AG08396 (cell line): ENCODE measurements around the gene NBEA.
"Not testable (repeated sequence)": the region's sequence is repeated elsewhere in the genome, so short reads cannot be mapped to it uniquely, and the experiment has no call there.

Source experiments
- DNase-seq: peaks from one replicate; pipeline ENCODE4 v3.0.0; 2012; ENCODE audit warnings: low spot score, mixed read lengths

Gene NBEA

GRCh38 chr13:34941835-34942731 is at the start of gene NBEA:
Gene NBEA (plus strand): TSS chr13:34942270. CDS start chr13:34942821, 551 bp downstream.
- DNase-seq: peak; percentile 86

GRCh38 chr13:34894756-34895155 is 47.3 kb upstream of the NBEA start:
- no peak for DNase-seq

GRCh38 chr13:34897220-34897619 is 44.9 kb upstream of the NBEA start:
- DNase-seq: no peak

- DNase-seq: no peak
These were observed 42.2 kb upstream of the NBEA start for GRCh38 chr13:34899888-34900287.

GRCh38 chr13:34900288-34900739 is 41.8 kb upstream of the NBEA start:
- DNase-seq: no peak

- DNase-seq: no peak
These were observed 40.5 kb upstream of the NBEA start for GRCh38 chr13:34901572-34901971.

- DNase-seq: no peak
These were observed 30.9 kb upstream of the NBEA start for GRCh38 chr13:34911159-34911558.

GRCh38 chr13:34913040-34913439 is 29.0 kb upstream of the NBEA start:
- no peak for DNase-seq

- DNase-seq: no peak
These were observed 27.7 kb upstream of the NBEA start for GRCh38 chr13:34914416-34914815.

GRCh38 chr13:34926508-34926907 is 15.6 kb upstream of the NBEA start:
- no peak for DNase-seq

GRCh38 chr13:34928676-34929075 is 13.4 kb upstream of the NBEA start:
- not testable (repeated sequence) for DNase-seq

GRCh38 chr13:34931572-34931971 is 10.5 kb upstream of the NBEA start:
- no peak for DNase-seq

GRCh38 chr13:34933349-34933748 is 8.7 kb upstream of the NBEA start:
- DNase-seq: no peak

- no peak for DNase-seq
These were observed 8.3 kb upstream of the NBEA start for GRCh38 chr13:34933786-34934185.

GRCh38 chr13:34935841-34936240 is 6.2 kb upstream of the NBEA start:
- DNase-seq: no peak

GRCh38 chr13:34939771-34940170 is 2.3 kb upstream of the NBEA start:
- no peak for DNase-seq

GRCh38 chr13:34941436-34941834 is 635 bp upstream of the NBEA start:
- no peak for DNase-seq

- peak; percentile 5 for DNase-seq
These were observed 814 bp downstream of the NBEA start for GRCh38 chr13:34942732-34943435.

- no peak for DNase-seq
These were observed 1.6 kb downstream of the NBEA start for GRCh38 chr13:34943436-34944273.

- DNase-seq: no peak
These were observed 2.2 kb downstream of the NBEA start for GRCh38 chr13:34944274-34944634.

GRCh38 chr13:34944751-34945150 is 2.7 kb downstream of the NBEA start:
- no peak for DNase-seq

- DNase-seq: no peak
These were observed 9.5 kb downstream of the NBEA start for GRCh38 chr13:34951528-34951927.
